Endometrial microvascular endothelial cells (primary cell): ENCODE measurements around the gene RAB11FIP2. TPM values are rescaled to one million over a fixed set of nuclear protein-coding genes. Genes with fewer than 3 reads are reported as not detected.
"Not testable (repeated sequence)": the region's sequence is repeated elsewhere in the genome, so short reads cannot be mapped to it uniquely, and the experiment has no call there.

Experiments
- in situ Hi-C: cut with HindIII; loops from 2 replicates; pipeline ENCODE4 v1.10.0; 2017; ENCODE audit warnings: low sequenced_read_pairs, low pct_unique_long_range_greater_than_20kb; ENCODE audit errors: inconsistent ontology term
- total RNA-seq: library from RNA; depleted of rRNA; stranded (reverse); fragments of >200 nt; gene quantifications from one replicate; pipeline ENCODE4 v1.2.3, GENCODE V29; 2015; ENCODE audit errors: inconsistent ontology term

The RAB11FIP2 gene
- total RNA-seq = 6.5 TPM

- in situ Hi-C loops = no loop called here
Measured at GRCh38 chr10:118046395-118047156, at the start of gene RAB11FIP2. Gene RAB11FIP2 (minus strand): TSS chr10:118046941. CDS start chr10:118046163, 778 bp downstream.

- in situ Hi-C loops = no loop called here
Measured at GRCh38 chr10:118096022-118096421, 49.3 kb upstream of the RAB11FIP2 start.

GRCh38 chr10:118092209-118092608 is 45.5 kb upstream of the RAB11FIP2 start:
- in situ Hi-C loops = no loop called here

GRCh38 chr10:118080817-118081216 is 34.1 kb upstream of the RAB11FIP2 start:
- in situ Hi-C loops = no loop called here

GRCh38 chr10:118076705-118077104 is 30.0 kb upstream of the RAB11FIP2 start:
- in situ Hi-C loops = no loop called here

- in situ Hi-C loops = no loop called here
Measured at GRCh38 chr10:118072840-118073239, 26.1 kb upstream of the RAB11FIP2 start.

- in situ Hi-C loops = not testable (repeated sequence)
Measured at GRCh38 chr10:118067389-118067788, 20.6 kb upstream of the RAB11FIP2 start.

GRCh38 chr10:118062798-118063238 is 16.1 kb upstream of the RAB11FIP2 start:
- in situ Hi-C loops = no loop called here

- in situ Hi-C loops = no loop called here
Measured at GRCh38 chr10:118058371-118058770, 11.6 kb upstream of the RAB11FIP2 start.

- in situ Hi-C loops = no loop called here
Measured at GRCh38 chr10:118057361-118057760, 10.6 kb upstream of the RAB11FIP2 start.

- in situ Hi-C loops = no loop called here
Measured at GRCh38 chr10:118054383-118054782, 7.6 kb upstream of the RAB11FIP2 start.

GRCh38 chr10:118052816-118053215 is 6.1 kb upstream of the RAB11FIP2 start:
- in situ Hi-C loops = no loop called here

GRCh38 chr10:118047880-118048279 is 1.1 kb upstream of the RAB11FIP2 start:
- in situ Hi-C loops = no loop called here

GRCh38 chr10:118047157-118047719 is 497 bp upstream of the RAB11FIP2 start:
- in situ Hi-C loops = no loop called here

- in situ Hi-C loops = no loop called here
Measured at GRCh38 chr10:118045837-118046394, 825 bp downstream of the RAB11FIP2 start.

GRCh38 chr10:118045158-118045836 is 1.4 kb downstream of the RAB11FIP2 start:
- in situ Hi-C loops = no loop called here

GRCh38 chr10:118042827-118043242 is 3.9 kb downstream of the RAB11FIP2 start:
- in situ Hi-C loops = no loop called here

GRCh38 chr10:118042336-118042735 is 4.4 kb downstream of the RAB11FIP2 start:
- in situ Hi-C loops = no loop called here

- in situ Hi-C loops = no loop called here
Measured at GRCh38 chr10:118041316-118041715, 5.4 kb downstream of the RAB11FIP2 start.
